Measurements from ENCODE around the gene PDZK1.
"Not testable (repeated sequence)": the region's sequence is repeated elsewhere in the genome, so short reads cannot be mapped to it uniquely, and the experiment has no call there.

- not testable (repeated sequence) for TF ChIP-seq CTCF, POLR2A (IDR thresholded peaks at IDR 0.05)
Measured at GRCh38 chr1:145643990-145644389, 63.2 kb downstream of the PDZK1 start.

Measured in body of pancreas (tissue), 4 donors.